Lung (tissue), 12 donors: ENCODE data around the gene FAAP24. TPM values are rescaled to one million over a fixed set of nuclear protein-coding genes. Genes with fewer than 3 reads are reported as not detected.

Experiments
- ATAC-seq: fragments of 200-7000 bp; cut with Tn5 transposase; one replicate; pipeline ENCODE4 v1.9.1; 2020; ENCODE audit warnings: moderate number of reproducible peaks; ENCODE audit not compliant: insufficient read depth, low FRiP score
- DNase-seq, 3 donors: peaks; one replicate each; pipeline ENCODE4 v3.0.0-alpha.2; 2013 to 2017
- H3K27ac ChIP-seq, 2 donors: one replicate each; pipeline ENCODE4 v1.5.1; 2013; ENCODE audit warnings: mild to moderate bottlenecking in 2 of 2, moderate library complexity in 2 of 2, control low read depth in 1 of 2, inconsistent platforms in 1 of 2, low read depth in 1 of 2, low read length in 1 of 2
- H3K27me3 ChIP-seq, 3 donors: one replicate each; pipeline ENCODE4 v1.5.1; 2013; ENCODE audit warnings: low read length in 2 of 3; ENCODE audit not compliant: control insufficient read depth in 3 of 3, insufficient read depth in 3 of 3
- H3K36me3 ChIP-seq, 4 donors: one replicate each; pipeline ENCODE4 v1.5.1; 2013; ENCODE audit warnings: low read length in 4 of 4, mild to moderate bottlenecking in 1 of 4, moderate library complexity in 1 of 4; ENCODE audit not compliant: control insufficient read depth in 4 of 4, insufficient read depth in 4 of 4
- H3K4me1 ChIP-seq, 5 donors: one replicate each; pipeline ENCODE4 v1.5.1; 2013; ENCODE audit warnings: low read length in 5 of 5, mild to moderate bottlenecking in 2 of 5, moderate library complexity in 1 of 5; ENCODE audit not compliant: control insufficient read depth in 5 of 5, insufficient read depth in 5 of 5
- H3K4me3 ChIP-seq: one replicate; pipeline ENCODE4 v1.5.1; 2013; ENCODE audit warnings: mild to moderate bottlenecking, control low read depth, moderate library complexity
- H3K9ac ChIP-seq, 2 donors: one replicate each; pipeline ENCODE4 v1.5.1; 2013; ENCODE audit warnings: low read length in 2 of 2, control low read depth in 1 of 2; ENCODE audit not compliant: insufficient read depth in 1 of 2
- H3K9me3 ChIP-seq, 4 donors: one replicate each; pipeline ENCODE4 v1.5.1; 2013; ENCODE audit warnings: low read length in 3 of 4, mild to moderate bottlenecking in 1 of 4, moderate library complexity in 1 of 4; ENCODE audit not compliant: control insufficient read depth in 4 of 4, insufficient read depth in 3 of 4
- WGBS, 2 donors: extraction: QIAGEN DNeasy Blood & Tissue Kit; methylation state at CpG; one replicate each; pipeline ENCODE4 v1.1.7; 2013; 5-methylcytosine and 5-hydroxymethylcytosine counted together
- polyA plus RNA-seq, 2 donors: library from polyadenylated mRNA; stranded (reverse); fragments of 200-250 nt; gene quantifications; one replicate each; pipeline ENCODE4 v1.2.1, GENCODE V29; 2013
- total RNA-seq, 2 donors: library from RNA; depleted of rRNA in 1 of 2; stranded (reverse); fragments of >200 nt in 1 of 2; gene quantifications; one replicate each; pipeline ENCODE4 v1.2.1, GENCODE V29; 2014 to 2021
- TF ChIP-seq, protein P1 (sequence below): IDR thresholded peaks from 2 replicates; pipeline ENCODE4 v1.5.1; 2012; ENCODE audit warnings: mild to moderate bottlenecking; ENCODE audit errors: control extremely low read depth, extremely low read depth
- donor health status: control.
- donor health status: control.
- donor health status: Bipolar disorder and iron deficiency.
- donor health status: healthy.
- donor health status: DM: yes; HTN: yes; CAD: no.

FAAP24 gene
- total and polyA plus RNA-seq, 4 donors = 0.59 to 2.3 (median 1.5) TPM

DNA sequence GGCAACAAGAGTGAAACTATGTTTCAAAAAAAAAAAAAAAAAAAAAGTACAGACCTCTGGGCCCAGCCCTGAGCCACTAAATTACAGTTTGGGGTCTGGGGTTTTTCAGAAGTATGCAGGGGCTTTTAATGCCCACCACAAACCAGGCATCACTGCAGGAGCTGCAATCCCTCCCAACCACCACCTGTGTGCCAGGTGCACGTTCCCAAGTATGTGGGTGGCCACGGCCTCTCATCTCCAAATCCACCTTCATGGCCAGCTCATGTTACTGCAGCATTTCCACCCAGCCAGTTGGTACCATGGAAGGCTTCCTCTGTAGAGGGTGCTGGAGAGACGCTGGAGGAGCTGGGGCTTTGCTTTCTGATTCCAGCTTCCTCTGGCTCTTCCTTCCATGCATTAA lies 26.8 kb upstream of the FAAP24 start:
- no peak for DNase-seq
- H3K4me3 ChIP-seq = no peak overlapping the region
- TF ChIP-seq, protein P1, sequence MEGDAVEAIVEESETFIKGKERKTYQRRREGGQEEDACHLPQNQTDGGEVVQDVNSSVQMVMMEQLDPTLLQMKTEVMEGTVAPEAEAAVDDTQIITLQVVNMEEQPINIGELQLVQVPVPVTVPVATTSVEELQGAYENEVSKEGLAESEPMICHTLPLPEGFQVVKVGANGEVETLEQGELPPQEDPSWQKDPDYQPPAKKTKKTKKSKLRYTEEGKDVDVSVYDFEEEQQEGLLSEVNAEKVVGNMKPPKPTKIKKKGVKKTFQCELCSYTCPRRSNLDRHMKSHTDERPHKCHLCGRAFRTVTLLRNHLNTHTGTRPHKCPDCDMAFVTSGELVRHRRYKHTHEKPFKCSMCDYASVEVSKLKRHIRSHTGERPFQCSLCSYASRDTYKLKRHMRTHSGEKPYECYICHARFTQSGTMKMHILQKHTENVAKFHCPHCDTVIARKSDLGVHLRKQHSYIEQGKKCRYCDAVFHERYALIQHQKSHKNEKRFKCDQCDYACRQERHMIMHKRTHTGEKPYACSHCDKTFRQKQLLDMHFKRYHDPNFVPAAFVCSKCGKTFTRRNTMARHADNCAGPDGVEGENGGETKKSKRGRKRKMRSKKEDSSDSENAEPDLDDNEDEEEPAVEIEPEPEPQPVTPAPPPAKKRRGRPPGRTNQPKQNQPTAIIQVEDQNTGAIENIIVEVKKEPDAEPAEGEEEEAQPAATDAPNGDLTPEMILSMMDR = no peak
- H3K27ac ChIP-seq = no peak overlapping the region
- no peak for ATAC-seq
- peaks cover 13 to 36% (median 30%) of the 10 kb centered on the region in 4 donors for H3K36me3 ChIP-seq
- H3K9me3 ChIP-seq = no peaks in the 10 kb centered on the region
- 59 to 90% methylated on average over 3 of the region's 3 CpGs for WGBS, 2 donors
- H3K4me1 ChIP-seq = no peaks in the 10 kb centered on the region
- H3K9ac ChIP-seq = no peak overlapping the region
- no peaks in the 10 kb centered on the region for H3K27me3 ChIP-seq

DNA sequence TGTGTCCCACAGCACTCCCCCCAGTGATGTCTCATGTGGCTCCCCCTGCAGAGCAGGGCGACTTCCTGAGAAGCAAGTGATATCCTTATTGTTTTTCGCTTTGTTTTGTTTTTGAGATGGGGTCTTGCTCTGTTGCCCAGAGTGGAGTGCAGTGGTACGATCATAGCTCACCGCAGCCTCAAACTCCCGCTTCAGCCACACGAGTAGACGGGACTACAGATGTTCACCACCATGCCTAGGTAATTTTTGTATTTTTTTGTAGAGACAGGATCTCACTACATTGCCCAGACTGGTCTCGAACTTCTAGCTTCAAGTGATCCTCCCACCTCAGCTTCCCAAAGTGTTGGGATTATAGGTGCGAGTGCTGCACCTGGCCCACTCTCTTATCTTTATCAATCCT lies 5.3 kb upstream of the FAAP24 start:
- Histone ChIP-seq H3K9me3 (peaks cover 0 to 1% (median 0%) of the 10 kb centered on the region in 4 donors), H3K4me3 (no peak overlapping the region), H3K36me3 (peaks cover 11 to 30% (median 18%) of the 10 kb centered on the region in 4 donors), H3K27ac (no peak overlapping the region), H3K9ac (no peak overlapping the region), H3K4me1 (peaks cover 0 to 7% (median 4%) of the 10 kb centered on the region in 5 donors), H3K27me3 (no peaks in the 10 kb centered on the region)
- WGBS, 2 donors = 96 to 98% methylated on average over 9 of the region's 9 CpGs
- no peak for ATAC-seq
- TF ChIP-seq, protein P1 = no peak
- no peak for DNase-seq

DNA sequence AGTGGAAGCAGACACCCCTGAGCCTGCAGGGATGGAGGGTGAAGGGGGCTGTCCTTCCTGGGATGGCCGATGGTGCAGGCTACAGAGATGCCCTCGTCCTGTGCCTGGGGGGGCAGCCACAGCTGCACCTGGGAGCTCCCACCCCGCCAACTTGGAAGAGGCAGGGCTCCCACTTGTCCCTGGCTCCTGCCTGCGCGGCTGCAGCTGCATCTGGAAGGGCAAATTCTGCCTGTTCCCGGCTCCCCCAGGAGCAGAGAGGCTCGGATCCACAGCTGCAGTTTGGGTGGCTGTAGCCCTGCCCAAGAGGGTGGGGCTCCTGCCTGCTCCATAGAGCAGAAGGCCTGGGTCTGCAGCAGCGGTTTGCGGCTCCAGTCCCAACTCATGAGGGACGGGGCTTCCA lies 2.5 kb upstream of the FAAP24 start:
- TF ChIP-seq, protein P1 = no peak
- H3K9me3 ChIP-seq = peaks cover 0 to 1% (median 0%) of the 10 kb centered on the region in 4 donors
- 93 to 98% methylated on average over 8 to 10 of the region's 10 CpGs for WGBS, 2 donors

More for the DNA sequence above, 2.5 kb upstream of the FAAP24 start:
- no peak overlapping the region for H3K27ac ChIP-seq
- peaks cover 0 to 7% (median 4%) of the 10 kb centered on the region in 5 donors for H3K4me1 ChIP-seq
- no peak overlapping the region for H3K9ac ChIP-seq
- H3K4me3 ChIP-seq = no peak overlapping the region
- ATAC-seq (no peak), DNase-seq (no peak)
- H3K27me3 ChIP-seq = no peaks in the 10 kb centered on the region
- H3K36me3 ChIP-seq = peaks cover 2 to 13% (median 10%) of the 10 kb centered on the region in 4 donors
